Kidney tubule cell (primary cell): ENCODE results near the gene RPS6KC1.

ENCODE experiments used
- DNase-seq: peaks from one replicate; pipeline ENCODE4 v3.0.0-alpha.2; 2018; ENCODE audit warnings: low spot score

The RPS6KC1 gene

GRCh38 chr1:213242883-213243282, 191.8 kb downstream of the RPS6KC1 start:
- DNase-seq, result no peak

GRCh38 chr1:213244664-213245091, 193.6 kb downstream of the RPS6KC1 start:
- DNase-seq, result peak; percentile 62

DNA sequence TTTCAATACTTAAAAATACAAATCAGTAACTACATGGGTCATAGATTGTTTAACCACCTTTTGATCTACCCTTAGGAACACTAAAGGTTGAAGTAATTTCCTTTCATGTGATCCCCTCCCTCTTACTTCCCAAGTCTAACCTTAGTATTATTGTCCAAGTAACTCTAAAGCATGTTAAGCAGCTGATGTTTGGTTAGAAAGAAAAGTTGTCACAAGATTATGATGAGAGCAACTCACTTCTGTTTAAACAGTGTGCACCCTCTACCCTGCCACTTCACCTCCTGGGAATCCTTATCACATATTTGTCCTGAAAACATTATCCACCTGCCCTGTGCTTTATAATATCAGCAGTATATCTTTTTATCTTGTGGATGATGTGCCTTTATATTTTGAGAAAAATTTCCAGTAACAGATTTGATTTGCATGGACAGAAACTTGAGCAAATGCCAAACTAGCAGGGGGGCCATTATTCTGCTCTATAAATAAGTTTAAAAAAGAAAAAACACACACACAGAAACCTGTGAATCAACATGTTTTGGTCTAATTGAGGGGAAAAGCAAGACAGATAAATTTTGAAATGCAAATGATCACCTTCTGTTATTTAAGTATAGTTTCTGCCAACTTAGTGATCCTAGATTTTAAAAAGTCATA, 194.3 kb downstream of the RPS6KC1 start:
- DNase-seq, result no peak

GRCh38 chr1:213247038-213247437, 196.0 kb downstream of the RPS6KC1 start:
- no peak for DNase-seq

DNA sequence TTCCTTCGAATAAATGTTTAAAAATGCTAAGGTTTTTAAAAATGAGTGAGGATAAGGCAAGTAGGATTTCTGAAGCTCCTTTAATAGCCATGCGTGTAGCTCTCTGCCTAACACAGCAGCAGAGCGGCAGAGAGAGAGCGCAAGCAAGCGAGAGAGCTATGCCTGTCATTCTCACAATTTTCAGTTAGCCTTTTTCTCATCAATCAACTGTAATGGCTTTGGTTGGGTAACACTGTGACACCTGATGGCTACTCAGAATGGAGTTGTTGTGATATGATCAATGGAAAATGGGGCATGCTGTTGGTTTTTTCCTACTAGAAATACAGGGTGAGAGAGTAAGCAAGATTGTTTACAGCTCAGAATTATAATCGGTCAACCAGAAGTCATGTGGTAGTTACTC, 198.4 kb downstream of the RPS6KC1 start:
- DNase-seq, result no peak

GRCh38 chr1:213250041-213250440, 199.0 kb downstream of the RPS6KC1 start:
- no peak for DNase-seq

DNA sequence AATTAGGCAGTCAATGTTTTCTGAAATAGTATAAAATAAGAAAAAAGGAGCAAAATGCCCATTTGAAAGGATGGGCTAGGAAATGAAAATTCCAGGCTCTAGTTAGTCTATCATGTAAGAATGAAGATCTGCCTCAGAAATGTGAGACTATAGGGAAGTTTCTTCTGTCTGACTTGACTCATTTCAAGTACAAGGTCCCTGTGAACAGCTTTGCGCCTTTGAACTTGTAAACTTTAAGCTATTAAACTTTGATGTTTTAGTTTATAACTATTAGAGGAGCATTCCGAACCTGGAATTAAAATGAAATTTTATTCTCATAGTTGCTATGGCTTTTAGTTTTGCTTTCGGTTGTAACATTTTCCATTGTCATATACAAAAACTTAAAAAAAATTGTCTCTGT, 199.4 kb downstream of the RPS6KC1 start:
- no peak for DNase-seq

GRCh38 chr1:213251972-213252371, 200.9 kb downstream of the RPS6KC1 start:
- no peak for DNase-seq

DNA sequence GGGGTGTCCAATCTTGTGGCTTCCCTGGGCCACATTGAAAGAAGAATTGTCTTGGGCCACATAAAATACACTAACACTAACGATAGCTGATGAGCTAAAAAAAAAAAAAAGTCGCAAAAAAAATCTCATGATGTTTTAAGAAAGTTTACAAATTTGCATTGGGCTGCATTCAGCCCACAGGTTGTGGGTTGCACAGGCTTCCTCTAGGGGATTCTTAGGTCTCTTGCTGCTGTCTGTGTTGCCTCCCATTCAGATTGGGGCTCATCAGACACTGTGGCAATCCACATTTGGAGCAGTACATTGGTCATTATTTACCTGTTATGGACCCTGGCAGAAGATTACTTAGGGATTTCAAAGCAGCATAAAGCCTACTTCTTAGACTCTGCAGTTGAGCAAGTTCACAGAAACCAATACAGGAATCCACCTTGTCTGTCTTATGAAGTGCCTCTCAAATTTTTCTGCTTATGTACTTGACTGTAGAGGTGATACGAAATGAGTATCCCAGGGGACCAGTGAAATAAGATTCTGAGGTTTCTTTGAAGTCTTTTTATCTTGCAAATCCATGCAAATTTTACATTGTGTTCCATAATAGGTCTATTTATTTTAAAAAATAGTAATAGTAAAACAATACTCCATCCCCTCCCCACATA, 205.5 kb downstream of the RPS6KC1 start:
- no peak for DNase-seq

GRCh38 chr1:213260311-213261075, 209.5 kb downstream of the RPS6KC1 start:
- no peak for DNase-seq

DNA sequence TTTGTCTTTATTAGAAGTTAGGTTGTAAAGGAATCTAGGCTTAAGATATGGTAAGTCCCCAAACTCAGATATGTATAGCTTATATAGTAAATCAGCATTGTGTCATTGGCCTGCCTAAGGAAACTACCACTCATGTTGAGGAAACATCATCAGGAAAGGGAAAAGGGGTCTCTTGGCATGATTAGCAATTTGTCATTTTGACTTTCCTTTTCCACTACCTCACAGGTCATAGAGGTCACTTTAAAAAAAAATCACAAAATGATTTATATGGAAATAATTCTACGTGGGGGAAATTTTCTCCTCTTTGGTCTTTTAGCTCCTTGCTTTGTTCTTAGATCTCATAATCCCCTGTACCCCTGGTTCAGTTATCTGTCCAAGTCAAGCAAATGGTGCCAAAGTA, 213.5 kb downstream of the RPS6KC1 start:
- DNase-seq, result no peak

GRCh38 chr1:213266983-213267772, 216.1 kb downstream of the RPS6KC1 start:
- no peak for DNase-seq

DNA sequence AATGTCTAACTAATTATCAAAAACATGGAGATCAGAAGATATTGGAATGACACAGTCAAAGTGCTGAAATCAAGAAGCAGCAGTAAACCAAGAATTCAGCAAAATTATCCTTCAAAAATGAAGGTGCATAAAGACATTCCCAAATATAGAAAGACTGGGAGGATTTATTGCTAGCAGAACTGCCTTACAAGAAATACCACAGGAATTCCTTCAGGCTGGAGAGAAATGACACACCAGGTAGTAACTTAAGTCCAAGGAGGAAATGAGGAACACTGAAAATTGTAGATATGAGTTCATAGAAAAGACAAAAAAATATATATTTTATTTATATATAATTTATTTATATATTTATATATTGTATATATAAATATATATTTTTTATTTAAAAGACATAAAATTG, 217.2 kb downstream of the RPS6KC1 start:
- peak; percentile 77 for DNase-seq

DNA sequence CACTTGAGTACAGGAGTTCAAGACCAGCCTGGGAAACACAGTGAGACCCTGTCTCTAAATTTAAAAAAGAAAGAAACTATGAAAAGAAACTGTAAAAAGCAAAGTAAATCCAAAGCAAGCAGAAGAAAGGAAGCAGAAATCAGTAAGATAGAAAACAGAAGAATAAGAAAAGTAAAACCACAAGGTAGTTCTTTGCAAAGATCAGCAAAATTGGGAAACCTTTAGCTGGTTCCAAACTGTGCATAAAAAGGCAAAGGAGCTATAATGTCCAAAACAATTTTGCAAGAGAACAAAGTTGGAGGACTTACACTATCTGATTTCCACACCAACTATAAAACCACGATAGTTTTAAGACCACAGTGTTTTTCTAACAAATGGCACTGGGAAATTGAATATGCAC, 218.8 kb downstream of the RPS6KC1 start:
- DNase-seq, result no peak

- DNase-seq, result no peak
Observed at GRCh38 chr1:213273546-213273945, 222.5 kb downstream of the RPS6KC1 start.

DNA sequence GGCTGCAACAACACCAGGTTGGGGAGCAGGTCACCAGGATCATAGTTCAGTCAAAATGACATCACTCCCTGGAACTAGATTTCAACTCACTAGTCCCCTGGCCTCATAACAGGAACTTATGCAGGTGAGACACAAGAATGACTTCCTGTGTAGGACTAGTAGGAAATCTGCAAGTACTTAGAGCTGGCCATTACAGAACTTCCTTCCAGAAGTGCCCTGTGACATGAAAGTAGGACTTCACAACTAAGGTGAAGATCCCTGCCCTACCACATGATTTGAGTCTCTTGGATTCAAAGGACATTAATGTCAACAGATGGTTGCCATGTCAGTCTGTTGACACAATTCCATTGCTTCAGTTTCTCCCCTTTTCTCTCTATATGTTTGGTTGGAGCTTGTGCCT, 223.1 kb downstream of the RPS6KC1 start:
- peak; percentile 10 for DNase-seq

- no peak for DNase-seq
Observed at GRCh38 chr1:213275293-213275692, 224.3 kb downstream of the RPS6KC1 start.

- no peak for DNase-seq
Observed at GRCh38 chr1:213276236-213276635, 225.2 kb downstream of the RPS6KC1 start.

- DNase-seq, result no peak
Observed at GRCh38 chr1:213277036-213277435, 226.0 kb downstream of the RPS6KC1 start.

DNA sequence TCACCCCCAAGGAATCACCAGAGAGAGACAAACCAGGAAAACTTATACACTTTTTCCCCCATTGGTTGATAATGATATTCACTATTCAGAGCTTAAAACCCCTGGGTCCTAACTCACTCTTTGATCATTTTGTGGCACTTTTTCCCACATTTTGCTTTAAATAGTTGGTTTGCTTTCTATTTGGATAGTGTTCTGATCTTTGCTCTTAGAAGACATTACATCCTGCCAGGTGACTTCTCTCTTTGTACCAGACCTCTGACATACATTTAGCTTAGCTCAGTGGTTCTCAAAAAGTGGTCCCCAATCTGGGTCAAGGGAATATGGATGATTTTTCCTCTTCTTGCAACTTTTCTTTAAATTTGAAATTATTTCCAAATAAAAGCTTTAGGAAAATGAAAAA, 228.4 kb downstream of the RPS6KC1 start:
- DNase-seq, result no peak

- no peak for DNase-seq
Observed at GRCh38 chr1:213281640-213282301, 230.7 kb downstream of the RPS6KC1 start.

DNA sequence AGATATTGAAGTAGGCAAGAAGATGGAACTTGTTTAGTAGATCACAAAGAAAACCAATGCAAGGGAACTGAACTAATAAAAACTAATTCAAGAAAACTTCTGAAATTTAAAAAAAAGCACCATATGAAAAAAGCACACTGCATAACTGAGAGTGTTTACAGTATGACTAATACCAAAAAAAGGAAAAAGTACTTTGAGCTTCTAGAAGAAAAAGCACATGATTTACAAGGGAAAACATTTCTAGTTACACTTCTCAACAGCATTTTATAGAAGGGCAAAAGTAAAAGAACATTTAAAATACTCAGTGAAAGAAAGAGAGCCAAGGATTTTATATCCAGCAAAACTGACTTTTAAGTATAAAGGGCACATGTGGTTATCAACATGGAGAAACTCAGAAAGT, 233.6 kb downstream of the RPS6KC1 start:
- DNase-seq, result peak; percentile 10
